Measurements from ENCODE around the gene TECPR1. TPM values are rescaled to one million over a fixed set of nuclear protein-coding genes. Genes with fewer than 3 reads are reported as not detected.

TECPR1 gene
- total RNA-seq, 2 experiments from 2014 or later = 34.5 to 35.3 TPM

DNA sequence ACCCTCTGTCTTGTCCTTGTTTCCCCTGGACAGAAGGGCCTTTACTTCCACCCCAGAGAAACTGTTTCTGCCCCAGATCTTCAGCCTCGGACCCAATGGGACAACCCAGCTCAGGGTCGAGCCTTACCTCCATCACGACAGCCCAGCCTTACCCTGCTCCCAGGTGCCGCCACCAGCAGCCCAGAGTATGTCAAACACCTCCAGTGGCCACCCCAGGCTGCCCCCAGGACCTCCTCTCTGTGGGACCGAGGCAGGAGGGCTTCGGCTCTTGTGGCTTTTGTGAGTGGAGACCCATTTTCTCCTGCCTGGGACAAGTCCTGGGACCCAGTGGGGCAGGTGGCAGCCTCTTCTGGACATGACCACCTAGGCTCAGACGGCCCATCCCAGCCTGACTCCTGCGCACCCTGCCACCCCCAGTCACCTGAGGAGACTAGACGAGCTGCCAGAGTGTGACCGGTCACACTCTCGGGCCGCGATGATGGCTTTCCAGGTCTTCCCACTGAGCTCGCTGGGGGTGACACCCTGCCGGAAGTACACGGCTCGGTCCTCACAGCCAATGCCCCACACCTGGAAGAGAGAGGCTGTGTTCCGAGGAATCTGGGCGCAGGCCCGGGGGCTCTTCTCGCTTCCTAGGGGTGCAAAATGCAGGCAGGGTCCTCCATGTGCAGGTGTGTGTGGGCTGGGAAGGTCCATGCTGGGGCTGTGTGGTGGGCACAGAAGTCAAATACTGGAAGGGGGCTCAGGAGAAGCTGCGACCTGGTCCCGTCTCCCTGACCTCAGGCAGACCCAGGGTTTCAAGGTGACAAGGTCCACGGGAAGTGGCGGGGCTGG lies 15.5 kb downstream of the TECPR1 start:
- CTCF ChIA-PET = interaction anchor here (0.6 kb wide), 1 partner anchor 148 kb away, joined by 4 read pairs; no protein-coding TSS in a partner anchor
- Mint-ChIP-seq H3K9me3 (no peaks in the 10 kb centered on the region), H3K4me3 (no peak overlapping the region), H3K36me3 (peaks cover 24% of the 10 kb centered on the region), H3K27me3 (no peaks in the 10 kb centered on the region), H3K27ac (no peak overlapping the region), H3K4me1 (ENCODE audit: low read depth) (no peaks in the 10 kb centered on the region)
- no peak for DNase-seq
- POLR2A ChIA-PET = no interaction called here
- intact Hi-C loops (cut with micrococcal nuclease) = no loop called here

DNA sequence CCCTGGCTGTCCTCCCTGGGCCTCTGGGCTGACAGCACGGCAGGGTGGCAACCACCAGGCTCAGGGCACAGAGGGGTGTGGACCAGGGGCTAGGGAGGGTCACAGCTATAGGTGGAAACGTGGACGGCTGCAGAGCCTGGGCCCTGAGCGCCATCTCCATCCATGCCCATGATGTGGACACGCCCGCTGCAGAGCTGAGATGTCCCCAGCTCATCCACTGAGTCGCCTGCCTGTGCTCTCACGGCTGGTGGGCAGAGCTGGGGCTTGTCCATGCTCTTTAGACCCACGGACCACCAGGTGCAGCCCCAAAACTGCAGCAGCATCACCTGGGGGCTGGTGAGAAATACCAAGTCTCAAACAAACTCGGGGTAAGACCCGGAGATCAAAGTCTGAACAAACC lies 16.1 kb downstream of the TECPR1 start:
- peaks cover 18% of the 10 kb centered on the region for H3K36me3 Mint-ChIP-seq
- intact Hi-C loops (cut with micrococcal nuclease) = no loop called here
- H3K4me3 Mint-ChIP-seq = no peak overlapping the region
- H3K27me3 Mint-ChIP-seq = no peaks in the 10 kb centered on the region
- no peak for DNase-seq
- POLR2A ChIA-PET = no interaction called here
- no peaks in the 10 kb centered on the region for H3K9me3 Mint-ChIP-seq
- H3K4me1 Mint-ChIP-seq (ENCODE audit: low read depth) = no peaks in the 10 kb centered on the region
- CTCF ChIA-PET = no interaction called here
- H3K27ac Mint-ChIP-seq = no peak overlapping the region

DNA sequence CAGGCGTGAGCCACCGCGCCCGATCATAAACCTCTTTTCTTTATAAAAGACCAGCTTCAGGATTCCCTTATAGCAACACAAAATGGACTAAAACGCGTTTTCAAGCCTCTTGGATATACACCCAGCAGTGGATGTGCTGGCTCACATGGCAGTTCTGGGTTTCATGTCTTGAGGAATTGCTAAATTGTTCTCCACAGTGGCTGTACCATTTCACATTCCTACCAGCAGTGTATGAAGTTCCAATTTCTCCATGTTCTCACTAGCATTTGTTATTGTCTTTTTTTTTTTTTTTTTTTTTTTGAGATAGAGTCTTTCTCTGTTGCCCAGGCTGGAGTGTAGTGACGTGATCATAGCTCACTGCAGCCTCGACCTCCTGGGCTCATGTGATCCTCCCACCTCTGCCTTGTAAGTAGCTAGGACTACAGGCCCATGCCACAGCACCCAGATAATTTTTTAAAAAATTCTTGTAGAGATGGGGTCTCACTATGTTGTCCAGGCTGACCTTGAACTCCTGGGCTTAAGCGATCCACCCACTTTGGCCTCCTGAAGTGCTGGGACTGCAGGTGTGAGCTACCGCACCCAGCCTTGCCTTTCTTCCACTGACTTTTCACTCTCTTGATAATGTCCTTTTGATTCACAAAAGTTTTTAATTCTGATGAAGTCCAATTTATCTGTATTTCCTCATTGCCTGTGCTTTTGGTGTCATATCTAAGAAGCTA lies 17.4 kb downstream of the TECPR1 start:
- intact Hi-C loops (cut with micrococcal nuclease) = no loop called here
- no peak for DNase-seq
- no peak overlapping the region for H3K27ac Mint-ChIP-seq
- peaks cover 11% of the 10 kb centered on the region for H3K36me3 Mint-ChIP-seq
- ChIA-PET CTCF (no interaction called here), POLR2A (no interaction called here)
- no peaks in the 10 kb centered on the region for H3K4me1 Mint-ChIP-seq (ENCODE audit: low read depth)
- H3K9me3 Mint-ChIP-seq = no peaks in the 10 kb centered on the region
- H3K27me3 Mint-ChIP-seq = no peaks in the 10 kb centered on the region
- H3K4me3 Mint-ChIP-seq = no peak overlapping the region

DNA sequence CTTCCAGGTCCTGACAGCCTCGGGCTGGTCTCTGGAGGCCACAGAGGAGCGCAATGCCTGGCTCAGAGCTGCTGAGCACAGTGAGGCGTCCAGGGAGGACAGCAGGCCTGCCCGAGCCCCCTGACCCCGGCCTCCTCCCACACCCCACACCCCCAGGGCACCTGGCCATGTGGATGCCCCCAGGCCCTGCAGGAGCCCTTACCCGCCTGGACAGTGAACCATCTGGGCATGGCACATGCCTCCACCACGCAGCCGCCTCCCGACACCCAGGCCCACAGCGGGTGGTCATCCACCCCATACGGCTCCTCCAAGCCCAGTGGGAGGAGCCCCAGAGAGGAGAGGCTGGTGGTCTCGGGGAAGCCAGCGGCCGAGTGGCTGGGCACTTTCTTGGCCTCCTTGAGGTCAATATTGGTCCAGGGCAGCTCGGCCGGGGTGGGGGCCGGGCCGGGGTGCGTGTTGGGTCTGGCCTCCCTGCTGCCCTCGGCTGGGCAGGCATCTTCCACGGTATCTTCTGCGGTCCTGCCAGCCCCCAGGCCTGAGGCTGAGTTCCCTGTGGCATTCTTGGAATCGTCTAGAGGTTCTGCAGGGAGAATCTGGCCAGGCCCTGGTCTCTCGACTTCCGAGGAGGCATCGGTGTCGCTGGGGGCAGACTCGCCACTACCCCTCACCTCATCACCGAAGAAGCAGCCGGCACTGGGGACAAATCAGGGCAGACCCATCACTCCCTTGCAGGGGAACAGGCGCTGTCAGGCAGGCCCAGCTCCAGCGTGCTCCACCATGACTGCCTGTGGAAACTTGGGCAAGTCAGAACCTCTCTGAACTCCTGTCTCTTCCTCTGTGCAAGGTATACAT lies 18.6 kb downstream of the TECPR1 start:
- intact Hi-C loops (cut with micrococcal nuclease) = no loop called here
- no peak overlapping the region for H3K27ac Mint-ChIP-seq
- H3K27me3 Mint-ChIP-seq = no peaks in the 10 kb centered on the region
- H3K36me3 Mint-ChIP-seq = peaks cover 6% of the 10 kb centered on the region
- ChIA-PET CTCF (no interaction called here), POLR2A (no interaction called here)
- no peak overlapping the region for H3K4me3 Mint-ChIP-seq
- no peak for DNase-seq
- no peaks in the 10 kb centered on the region for H3K4me1 Mint-ChIP-seq (ENCODE audit: low read depth)
- H3K9me3 Mint-ChIP-seq = no peaks in the 10 kb centered on the region

DNA sequence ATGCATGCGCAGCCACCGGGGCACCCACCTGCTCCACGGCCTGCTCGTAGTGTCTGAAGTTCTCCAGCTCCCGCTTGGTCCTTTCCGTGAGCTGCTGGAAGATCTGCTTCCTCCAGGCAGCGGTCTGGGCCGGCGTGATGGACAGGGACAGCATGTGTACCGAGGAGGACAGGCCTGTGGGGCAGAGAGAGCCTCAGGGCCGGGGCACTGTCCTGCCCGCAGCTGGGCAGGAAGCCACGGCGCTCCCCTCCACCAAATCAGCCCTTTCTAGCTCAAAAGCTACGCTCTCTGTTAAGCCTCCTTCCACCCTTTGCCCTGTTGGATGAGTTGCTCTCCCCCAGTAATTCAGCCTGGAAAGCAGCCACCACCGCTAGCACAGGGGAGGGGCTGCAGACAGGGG lies 19.2 kb downstream of the TECPR1 start:
- Mint-ChIP-seq H3K27me3 (no peaks in the 10 kb centered on the region), H3K36me3 (peaks cover 10% of the 10 kb centered on the region), H3K9me3 (no peaks in the 10 kb centered on the region), H3K27ac (no peak overlapping the region), H3K4me3 (no peak overlapping the region), H3K4me1 (ENCODE audit: low read depth) (no peaks in the 10 kb centered on the region)
- intact Hi-C loops (cut with micrococcal nuclease) = no loop called here
- no peak for DNase-seq
- CTCF ChIA-PET = interaction anchor here (0.6 kb wide), 1 partner anchor 79 kb away, joined by 3 read pairs; no protein-coding TSS in a partner anchor
- POLR2A ChIA-PET = no interaction called here

DNA sequence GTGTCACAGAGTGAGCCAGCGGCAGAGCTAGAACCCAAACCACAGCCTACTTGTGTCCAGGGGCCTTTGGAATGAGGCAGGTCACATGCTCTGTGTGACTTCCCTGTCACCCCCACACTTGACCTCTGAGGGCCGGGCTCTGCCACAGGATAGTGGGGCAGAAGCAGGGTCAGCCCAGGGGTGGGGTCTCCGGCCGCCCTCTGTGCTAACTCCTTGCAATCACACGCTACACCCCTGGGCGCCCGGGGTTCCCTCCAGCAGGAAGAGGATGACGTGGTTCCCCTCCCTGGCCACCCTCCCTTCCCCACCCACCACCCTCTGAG lies 19.8 kb downstream of the TECPR1 start:
- no peaks in the 10 kb centered on the region for H3K4me1 Mint-ChIP-seq (ENCODE audit: low read depth)
- no peak overlapping the region for H3K27ac Mint-ChIP-seq
- DNase-seq = no peak
- intact Hi-C loops (cut with micrococcal nuclease) = no loop called here
- H3K27me3 Mint-ChIP-seq = no peaks in the 10 kb centered on the region
- peaks cover 11% of the 10 kb centered on the region for H3K36me3 Mint-ChIP-seq
- CTCF ChIA-PET = interaction anchor here (0.6 kb wide), 1 partner anchor 79 kb away, joined by 3 read pairs; no protein-coding TSS in a partner anchor
- H3K4me3 Mint-ChIP-seq = no peak overlapping the region
- POLR2A ChIA-PET = no interaction called here
- no peaks in the 10 kb centered on the region for H3K9me3 Mint-ChIP-seq

DNA sequence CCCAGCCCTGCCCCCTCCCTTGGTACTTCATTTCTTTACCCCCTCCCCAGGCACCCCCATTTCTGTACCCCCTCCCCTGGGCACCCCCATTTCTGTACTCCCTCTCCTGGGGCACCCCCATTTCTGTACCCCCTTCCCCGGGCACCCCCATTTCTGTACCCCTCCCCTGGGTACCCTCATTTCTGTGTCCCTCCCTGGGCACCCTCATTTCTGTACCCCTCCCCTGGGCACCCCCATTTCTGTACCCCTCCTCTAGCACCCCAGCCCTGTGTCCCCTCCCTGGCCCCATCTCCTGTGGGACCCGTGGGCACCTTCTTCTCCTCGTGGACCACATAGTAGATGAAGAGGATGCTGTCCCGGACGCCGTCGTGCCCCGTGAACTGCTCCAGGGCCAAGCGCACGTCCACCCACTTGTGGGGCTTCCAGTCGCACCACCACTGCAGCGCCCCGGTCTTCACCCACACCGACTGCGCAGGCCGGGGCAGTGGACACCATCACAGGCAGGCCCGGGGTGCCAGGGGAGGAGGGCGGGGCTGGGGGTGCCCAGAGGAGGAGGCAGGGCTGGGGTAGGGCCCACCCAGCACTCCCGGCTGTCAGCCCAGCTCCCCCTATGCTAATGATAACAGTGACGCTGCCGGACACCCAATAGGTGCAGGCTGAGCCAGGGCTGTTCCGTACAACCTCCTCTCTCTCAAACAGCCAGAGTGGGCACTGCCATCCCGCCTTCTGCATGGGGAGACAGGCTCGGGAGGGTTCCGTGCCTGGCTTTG lies 20.4 kb downstream of the TECPR1 start:
- ChIA-PET CTCF (no interaction called here), POLR2A (no interaction called here)
- no peaks in the 10 kb centered on the region for H3K27me3 Mint-ChIP-seq
- H3K4me3 Mint-ChIP-seq = no peak overlapping the region
- H3K9me3 Mint-ChIP-seq = no peaks in the 10 kb centered on the region
- intact Hi-C loops (cut with micrococcal nuclease) = no loop called here
- H3K27ac Mint-ChIP-seq = no peak overlapping the region
- no peak for DNase-seq
- no peaks in the 10 kb centered on the region for H3K4me1 Mint-ChIP-seq (ENCODE audit: low read depth)
- peaks cover 11% of the 10 kb centered on the region for H3K36me3 Mint-ChIP-seq

DNA sequence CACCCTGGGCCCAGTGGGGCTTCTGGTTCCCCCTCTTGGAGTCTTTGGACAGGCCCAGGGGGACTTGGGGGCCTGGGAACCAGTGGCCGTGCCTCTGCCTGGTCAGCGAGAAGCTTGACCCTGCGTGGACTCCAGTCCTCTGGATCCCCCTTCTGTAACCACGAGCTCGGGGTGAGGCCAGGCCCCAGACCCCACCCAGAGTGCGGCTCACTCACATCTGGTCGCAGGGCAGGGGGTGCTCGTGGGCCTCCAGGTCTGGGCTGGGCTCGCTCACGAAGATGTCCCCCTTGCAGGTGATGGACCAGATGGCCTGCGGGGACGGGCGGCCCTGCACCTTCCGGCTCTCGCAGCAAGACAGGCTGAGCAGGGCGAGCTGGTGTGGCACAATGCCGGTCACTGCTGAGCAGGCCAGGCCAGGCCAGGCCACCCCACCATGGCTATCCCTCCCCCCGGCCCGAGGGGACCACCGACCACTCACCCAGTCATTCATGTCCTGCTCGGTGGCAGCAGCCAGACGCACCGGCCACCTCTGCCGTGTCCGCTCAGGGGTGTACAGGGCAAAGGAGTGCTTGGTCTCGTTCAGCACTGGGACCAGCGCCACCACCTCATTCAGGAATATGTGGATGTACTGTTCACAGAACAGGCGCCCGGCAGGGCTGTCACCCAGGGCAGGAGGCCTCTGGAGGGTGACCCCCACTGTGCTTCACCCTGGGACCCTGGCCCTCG lies 21.1 kb downstream of the TECPR1 start:
- Mint-ChIP-seq H3K36me3 (peaks cover 14% of the 10 kb centered on the region), H3K27me3 (no peaks in the 10 kb centered on the region), H3K9me3 (no peaks in the 10 kb centered on the region), H3K4me1 (ENCODE audit: low read depth) (no peaks in the 10 kb centered on the region), H3K27ac (no peak overlapping the region), H3K4me3 (no peak overlapping the region)
- ChIA-PET POLR2A (no interaction called here), CTCF (no interaction called here)
- intact Hi-C loops (cut with micrococcal nuclease) = no loop called here
- DNase-seq = no peak

DNA sequence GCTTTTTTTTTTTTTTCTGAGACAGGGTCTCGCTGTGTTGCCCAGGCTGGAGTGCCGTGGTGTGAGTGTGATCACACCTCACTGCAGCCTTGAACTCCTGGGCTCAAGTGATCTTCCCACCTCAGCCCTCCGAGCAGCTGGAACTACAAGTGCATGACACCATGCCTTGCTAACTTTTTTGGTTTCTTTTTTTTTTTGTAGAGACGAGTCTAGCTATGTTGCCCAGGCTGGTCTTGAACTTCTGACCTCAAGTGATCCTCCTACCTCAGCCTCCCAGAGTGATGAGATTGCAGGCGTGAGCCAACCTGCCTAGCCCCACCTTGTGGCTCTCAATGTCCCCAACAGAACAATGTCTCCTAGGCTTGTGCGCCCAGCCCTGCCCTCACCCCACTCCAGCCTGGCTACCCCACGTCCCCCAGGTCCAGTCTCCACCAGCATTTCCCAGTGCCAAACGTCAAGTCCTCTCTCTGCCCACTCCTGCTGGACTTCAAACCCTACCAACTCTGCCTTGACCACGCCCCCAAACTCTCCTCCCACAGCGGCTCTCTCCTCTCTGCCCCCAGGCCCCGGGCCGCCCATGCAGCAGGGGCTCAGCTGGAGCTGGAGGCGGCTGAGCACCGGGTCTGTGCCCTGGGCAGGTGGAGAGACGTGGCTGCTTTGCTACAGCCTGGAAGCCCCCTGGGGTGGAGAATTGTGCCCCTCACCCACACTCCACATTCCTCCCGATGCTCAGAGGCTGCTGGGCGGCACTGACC lies 21.9 kb downstream of the TECPR1 start:
- POLR2A ChIA-PET = no interaction called here
- no peaks in the 10 kb centered on the region for H3K4me1 Mint-ChIP-seq (ENCODE audit: low read depth)
- CTCF ChIA-PET = no interaction called here

DNA sequence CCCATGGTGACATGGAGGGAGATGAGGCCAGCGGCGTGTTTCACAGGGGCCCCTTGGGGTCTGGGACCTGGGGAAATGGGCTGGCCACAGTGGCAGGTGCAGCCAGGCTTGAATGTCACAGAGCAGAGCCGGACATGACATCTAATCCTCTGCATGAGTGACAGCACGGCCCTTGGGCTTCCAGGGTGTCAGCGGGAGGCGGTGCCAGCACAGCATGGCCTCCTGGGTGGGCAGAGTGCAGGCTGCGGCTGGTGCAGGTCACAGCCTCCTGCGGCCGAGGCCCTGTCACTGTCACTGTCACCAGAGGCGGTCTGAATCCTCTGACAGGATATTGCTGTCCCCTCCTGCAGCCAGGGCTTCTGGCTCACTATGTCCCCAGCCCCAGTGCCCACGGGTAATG lies 22.6 kb downstream of the TECPR1 start:
- Mint-ChIP-seq H3K4me3 (no peak overlapping the region), H3K27ac (no peak overlapping the region), H3K9me3 (no peaks in the 10 kb centered on the region), H3K27me3 (no peaks in the 10 kb centered on the region), H3K36me3 (peaks cover 12% of the 10 kb centered on the region), H3K4me1 (ENCODE audit: low read depth) (no peaks in the 10 kb centered on the region)
- no peak for DNase-seq
- POLR2A ChIA-PET = no interaction called here
- CTCF ChIA-PET = no interaction called here
- intact Hi-C loops (cut with micrococcal nuclease) = no loop called here

More for the DNA sequence above, 21.9 kb downstream of the TECPR1 start:
- intact Hi-C loops (cut with micrococcal nuclease) = no loop called here
- Mint-ChIP-seq H3K27ac (no peak overlapping the region), H3K4me3 (no peak overlapping the region), H3K27me3 (no peaks in the 10 kb centered on the region), H3K9me3 (no peaks in the 10 kb centered on the region), H3K36me3 (peaks cover 14% of the 10 kb centered on the region)
- no peak for DNase-seq

DNA sequence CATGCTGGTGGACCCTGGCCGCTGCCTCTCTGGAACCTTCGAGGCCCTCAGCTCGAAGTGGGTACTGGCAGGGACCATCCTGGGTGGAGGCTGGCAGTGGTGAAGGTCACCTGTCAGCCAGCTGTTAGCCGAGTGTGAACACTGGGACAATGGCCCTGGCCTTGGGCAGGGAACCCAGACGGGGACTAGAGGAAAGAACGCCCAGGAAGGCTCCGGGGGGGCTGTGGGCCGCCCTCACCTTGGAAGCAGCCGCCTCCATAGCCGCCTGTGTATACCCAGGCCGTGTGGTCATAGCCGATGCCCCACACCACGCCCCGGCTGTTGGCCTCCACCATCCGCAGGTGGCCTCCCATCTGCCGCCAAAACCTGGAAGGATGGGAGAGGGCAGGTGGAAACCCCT lies 23.2 kb downstream of the TECPR1 start:
- no peaks in the 10 kb centered on the region for H3K27me3 Mint-ChIP-seq
- intact Hi-C loops (cut with micrococcal nuclease) = no loop called here
- no peak overlapping the region for H3K4me3 Mint-ChIP-seq
- no peak for DNase-seq
- H3K9me3 Mint-ChIP-seq = no peaks in the 10 kb centered on the region
- peaks cover 12% of the 10 kb centered on the region for H3K36me3 Mint-ChIP-seq
- H3K27ac Mint-ChIP-seq = no peak overlapping the region
- no peaks in the 10 kb centered on the region for H3K4me1 Mint-ChIP-seq (ENCODE audit: low read depth)
- POLR2A ChIA-PET = no interaction called here
- CTCF ChIA-PET = no interaction called here

Data from activated CD4-positive, alpha-beta memory T cell treated with anti-CD3 and anti-CD28 coated beads for 36 hours (primary cell).